ENCODE results near the gene USP34. TPM values are rescaled to one million over a fixed set of nuclear protein-coding genes. Genes with fewer than 3 reads are reported as not detected.

The USP34 gene
- total and polyA plus RNA-seq, 9 of the 15 experiments (the other 6 are each of a cell fraction or from before 2014, with no cell fraction given) = 19.8 to 108 (median 67.8) TPM

DNA sequence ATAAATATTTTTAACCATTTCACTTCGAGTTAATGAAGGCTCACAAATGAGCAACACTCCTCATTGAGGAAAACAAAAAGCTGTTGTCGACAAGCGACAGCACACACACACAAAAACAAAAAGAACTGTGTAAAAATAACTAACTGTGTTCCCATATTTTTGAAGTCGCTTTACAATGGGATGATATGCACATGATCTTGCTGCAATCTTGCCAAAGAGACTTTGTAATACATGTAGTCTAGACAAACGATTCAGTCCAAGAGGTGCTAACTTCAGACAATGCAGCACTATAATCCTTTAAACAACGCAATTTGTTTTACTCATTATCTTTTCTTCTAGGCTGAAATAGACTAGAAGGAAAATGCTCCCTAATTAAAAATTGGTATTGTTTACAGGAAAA is 7.2 kb upstream of the USP34 start:
- CTCF ChIA-PET (ENCODE audit: low intra/inter-chr PET ratio) = no interaction called here
- Histone ChIP-seq H3K27me3 (ENCODE audit: control insufficient read depth in 2 of 2, insufficient read depth in 2 of 2, low read length in 2 of 2) (no peaks in the 10 kb centered on the region), H3K36me3 (ENCODE audit: control insufficient read depth, insufficient read depth, low read length) (peaks cover 66% of the 10 kb centered on the region), H3K9me3 (replicated peaks; ENCODE audit: control insufficient read depth, insufficient read depth, low read depth, low read length) (no peaks in the 10 kb centered on the region), H4K20me1 (replicated peaks; ENCODE audit: control insufficient read depth, insufficient read depth, low read length) (no peaks in the 10 kb centered on the region; the same call in 1 of the 2 replicates), H3K9ac (ENCODE audit: insufficient read depth in 1 of 2, low read depth in 2 of 2, low read length in 2 of 2) (no peak overlapping the region), H3K4me3 (no peak overlapping the region), H3K79me2 (ENCODE audit: control insufficient read depth, insufficient read depth, low read length) (peaks cover 7% of the 10 kb centered on the region; the same call in 2 of the 3 replicates), H3K4me2 (ENCODE audit: insufficient read depth, low read length) (no peak overlapping the region), H3K4me1 (replicated peaks in 1 of 2; ENCODE audit: control insufficient read depth in 2 of 2, insufficient read depth in 2 of 2, low read length in 2 of 2) (no peaks in the 10 kb centered on the region), H3K27ac (ENCODE audit: extremely low read depth, low read depth, low read length) (no peak overlapping the region), H2AFZ (ENCODE audit: low read depth, low read length) (no peak overlapping the region), H3K9me1 (ENCODE audit: control insufficient read depth, insufficient read depth, low read length) (no peaks in the 10 kb centered on the region)
- 0 out of 2 replicates have a peak, but pooled peaks have one; percentile 18 for TF ChIP-seq POLR2G (IDR thresholded peaks at IDR 0.05; ENCODE audit: low read depth, low read length)
- peak; percentile 22; the same call in 1 of the 2 replicates for TF ChIP-seq POLR2AphosphoS5 (IDR thresholded peaks at IDR 0.05; ENCODE audit: control insufficient read depth, insufficient read depth, low read depth, low read length)
- TF ChIP-seq KHSRP (IDR thresholded peaks at IDR 0.05) = no peak
- TF ChIP-seq ESRRB (CRISPR knock-in tag; IDR thresholded peaks at IDR 0.05; ENCODE audit: borderline replicate concordance) = no peak
- TF ChIP-seq MAX (CRISPR knock-in tag; IDR thresholded peaks at IDR 0.05) = no peak
- FAIRE-seq (no peak), DNase-seq (ENCODE audit: extremely low read depth in 1 of 4, low spot score in 3 of 4) (no peak), ATAC-seq (no peak)
- BruUV-seq (replicated peaks) = TSS peak; percentile 74
- 86% methylated on average over 6 of the region's 6 CpGs for WGBS (ENCODE audit: insufficient coverage, low coverage, missing lambda C conversion rate)
- in situ Hi-C loops (cut with MboI) = no loop called here
- POLR2A ChIA-PET = no interaction called here
- intact Hi-C loops (cut with micrococcal nuclease) = loop anchor here (10.0 kb wide), 1 partner anchor 343 kb away; no protein-coding TSS in a partner anchor

All from K562 (cell line).